NCI-H146 (cell line): ENCODE results near the gene SLC38A9.
"Not testable (repeated sequence)": the region's sequence is repeated elsewhere in the genome, so short reads cannot be mapped to it uniquely, and the experiment has no call there.

Source experiments
- DNase-seq: peaks from one replicate; lab custom pipeline; 2025; lab: John Stamatoyannopoulos, UW

SLC38A9 gene

DNA sequence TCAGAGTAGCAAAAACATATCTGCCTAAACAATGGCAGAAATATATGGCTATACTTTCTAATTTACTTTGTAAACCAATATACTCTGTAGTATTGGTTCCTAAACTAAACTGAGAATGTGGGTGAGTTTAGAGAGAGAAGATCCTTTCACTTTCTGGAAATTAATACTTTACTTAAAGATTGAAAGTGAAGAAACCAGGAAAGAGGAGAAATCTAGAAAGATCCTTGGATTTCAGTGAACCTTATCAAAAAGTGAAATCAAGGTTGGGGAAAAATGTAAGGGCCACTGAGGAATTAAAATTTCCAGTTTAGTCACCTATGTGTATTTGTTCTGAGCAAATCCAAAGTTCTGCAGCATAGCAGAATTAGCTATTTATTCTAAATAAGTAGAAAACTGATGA is 5.9 kb downstream of the SLC38A9 start:
- DNase-seq = no peak

DNA sequence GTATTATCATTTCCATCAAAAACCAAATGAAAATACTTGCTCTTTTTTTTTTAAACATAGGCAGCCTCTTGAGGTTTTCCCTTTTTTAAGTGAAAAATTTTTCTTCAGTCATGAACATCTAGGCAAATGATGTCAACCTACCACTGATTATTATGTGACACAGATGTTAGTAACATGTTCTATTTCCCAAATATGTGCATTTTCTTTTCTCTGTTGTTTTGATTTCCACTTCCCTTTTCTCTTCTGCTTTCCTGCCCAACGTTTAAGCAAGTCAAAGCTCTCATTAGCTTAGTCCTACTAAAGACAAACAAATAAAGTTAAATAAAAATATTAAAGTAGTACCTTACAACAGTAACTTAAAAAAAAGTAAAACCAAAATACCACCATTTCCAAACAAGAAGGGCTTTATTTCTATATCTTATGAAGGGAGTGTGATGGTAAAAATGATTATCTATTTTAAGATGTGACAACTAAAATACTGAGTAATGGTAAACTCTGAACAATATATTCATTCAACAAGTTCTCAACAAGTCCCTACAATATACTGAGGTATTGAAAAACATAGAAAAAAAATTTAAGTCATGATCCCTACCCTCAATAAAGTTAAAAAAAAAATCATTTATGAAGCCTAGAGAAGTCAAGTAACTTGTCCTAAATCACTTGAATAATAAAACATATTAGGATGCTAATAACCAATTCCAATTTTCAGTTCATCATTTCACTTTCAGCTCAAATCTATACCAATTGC is 9.4 kb downstream of the SLC38A9 start:
- DNase-seq = no peak

DNA sequence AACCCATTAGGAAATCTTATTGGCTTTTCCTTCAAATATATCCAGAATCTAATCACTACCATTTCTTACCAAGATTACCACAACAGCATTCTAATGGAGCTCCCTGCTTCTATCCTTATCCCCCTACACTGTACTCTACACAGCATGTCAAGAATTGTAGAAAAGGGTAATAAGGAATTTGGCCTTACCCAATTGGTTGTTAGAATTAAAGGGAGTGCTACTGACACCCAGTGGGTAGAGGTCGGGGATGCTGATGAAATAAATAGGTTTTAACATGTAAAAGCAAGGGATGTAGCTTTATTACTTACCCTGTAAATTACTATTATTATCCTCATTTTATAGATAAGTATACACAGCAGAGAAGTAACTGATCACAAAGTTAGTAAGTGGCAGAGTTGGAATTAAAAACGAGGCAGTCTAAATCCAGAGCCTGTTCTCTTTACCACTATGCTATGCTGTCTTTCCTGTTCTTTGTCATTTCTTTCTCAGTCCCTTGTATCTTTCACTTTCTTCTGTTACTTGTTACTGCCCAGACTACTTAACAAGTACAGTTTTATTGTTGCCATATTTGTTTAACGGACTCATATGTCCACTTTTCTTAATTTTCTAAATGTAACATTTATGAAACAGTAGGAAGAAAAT is 10.5 kb downstream of the SLC38A9 start:
- DNase-seq = no peak

DNA sequence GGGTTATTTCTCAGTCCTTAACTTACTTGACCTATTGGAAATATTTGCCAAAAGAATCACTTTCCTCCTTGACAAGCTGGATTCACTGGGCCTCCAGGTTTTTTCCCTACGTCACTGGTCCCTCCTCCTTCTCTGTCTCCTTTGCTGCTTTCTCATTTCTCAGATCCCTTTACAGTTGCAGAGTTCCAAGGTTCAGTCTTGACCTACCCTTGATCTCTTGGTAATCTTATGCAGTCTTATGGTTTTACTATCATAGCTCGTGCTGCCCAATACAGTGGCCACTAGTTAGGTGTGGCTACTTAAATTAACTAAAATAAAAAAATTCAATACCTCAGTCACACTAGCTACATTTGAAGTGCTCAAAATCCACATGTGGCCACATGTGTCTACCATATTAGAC is 11.4 kb downstream of the SLC38A9 start:
- DNase-seq = no peak

DNA sequence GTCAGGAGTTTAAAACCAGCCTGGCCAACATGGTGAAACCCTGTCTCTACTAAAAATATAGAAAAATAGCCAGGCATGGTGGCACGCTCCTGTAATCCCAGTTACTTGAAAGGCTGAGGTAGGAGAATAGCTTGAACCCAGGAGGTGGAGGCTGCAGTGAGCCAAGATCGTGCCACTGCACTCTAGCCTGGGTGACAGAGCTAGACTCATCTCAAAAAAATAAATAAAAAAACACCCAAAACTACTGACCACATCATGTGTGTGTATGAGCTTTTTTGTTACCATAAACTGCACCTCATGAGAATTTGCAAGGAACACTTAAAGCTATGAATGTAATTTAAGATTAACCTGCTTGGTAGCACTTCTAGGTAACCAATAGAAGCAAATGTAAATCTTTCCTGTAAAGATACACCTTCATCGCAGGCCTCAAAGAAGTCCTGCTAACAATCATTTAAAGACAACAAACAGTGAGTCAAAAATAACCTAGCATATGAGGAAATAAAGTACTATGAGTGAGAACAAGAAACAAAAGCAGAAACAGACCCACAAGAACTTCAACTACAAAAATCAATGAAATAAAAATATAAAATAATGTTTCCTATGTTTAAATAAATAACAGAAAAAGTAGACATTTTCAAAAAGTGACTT is 13.0 kb downstream of the SLC38A9 start:
- DNase-seq = no peak

DNA sequence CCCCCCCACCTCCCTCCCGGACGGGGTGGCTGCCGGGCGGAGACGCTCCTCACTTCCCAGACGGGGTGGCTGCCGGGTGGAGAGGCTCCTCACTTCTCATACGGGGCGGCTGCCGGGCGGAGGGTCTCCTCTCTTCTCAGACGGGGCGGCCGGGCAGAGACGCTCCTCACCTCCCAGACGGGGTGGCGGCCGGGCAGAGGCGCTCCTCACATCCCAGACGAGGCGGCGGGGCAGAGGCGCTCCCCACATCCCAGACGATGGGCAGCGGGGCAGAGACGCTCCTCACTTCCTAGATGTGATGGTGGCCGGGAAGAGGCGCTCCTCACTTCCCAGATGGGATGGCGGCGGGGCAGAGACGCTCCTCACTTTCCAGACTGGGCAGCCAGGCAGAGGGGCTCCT is 15.4 kb downstream of the SLC38A9 start:
- not testable (repeated sequence) for DNase-seq

DNA sequence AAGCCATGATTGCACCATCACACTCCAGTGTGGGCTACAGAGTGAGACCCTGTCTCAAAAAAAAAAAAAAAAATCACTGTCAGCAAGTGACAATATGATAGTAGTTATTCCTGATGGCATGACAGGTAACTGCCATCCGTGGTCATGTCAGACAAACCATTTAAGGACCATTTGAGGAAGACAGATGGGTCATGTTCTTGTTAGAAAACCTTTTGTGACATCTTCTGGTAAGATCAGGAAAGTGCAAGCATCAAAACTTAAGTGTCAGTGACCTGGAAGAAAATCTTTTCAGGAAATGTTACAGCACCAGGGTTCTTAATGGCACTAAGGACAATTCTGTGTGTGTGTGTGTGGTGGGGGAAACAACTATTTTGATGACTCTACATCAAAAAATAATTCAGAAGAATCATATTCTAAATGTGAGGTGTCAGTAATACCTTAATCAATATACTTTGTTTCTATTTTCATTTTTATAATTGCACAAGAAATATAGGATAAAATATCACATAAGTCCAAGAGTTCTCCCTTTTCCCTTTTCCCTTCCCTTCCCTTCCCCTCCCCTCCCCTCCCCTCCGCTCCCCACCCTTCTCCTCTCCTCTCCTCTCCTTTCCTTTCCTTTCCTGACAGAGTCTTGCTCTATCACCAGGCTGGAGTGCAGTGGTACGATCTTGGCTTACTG is 17.8 kb downstream of the SLC38A9 start:
- DNase-seq = peak; percentile 42

DNA sequence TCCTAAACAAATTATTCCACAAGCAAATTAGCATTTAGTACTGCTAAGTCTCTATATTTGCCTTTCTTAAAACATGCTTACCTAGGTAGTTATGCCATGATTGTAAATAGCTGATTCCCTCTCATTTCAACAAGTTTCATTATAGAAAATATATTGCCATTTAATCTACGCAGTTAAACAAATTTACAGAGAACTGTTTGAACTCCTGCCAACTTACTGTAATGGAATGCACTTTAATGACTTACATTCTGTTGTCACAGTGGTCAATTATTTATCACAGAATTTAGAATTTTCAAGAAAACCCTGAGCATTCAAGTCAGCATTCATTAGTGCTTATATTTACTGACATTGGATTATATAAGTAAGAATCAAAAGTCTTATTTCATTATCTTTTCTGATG is 19.6 kb downstream of the SLC38A9 start:
- no peak for DNase-seq

DNA sequence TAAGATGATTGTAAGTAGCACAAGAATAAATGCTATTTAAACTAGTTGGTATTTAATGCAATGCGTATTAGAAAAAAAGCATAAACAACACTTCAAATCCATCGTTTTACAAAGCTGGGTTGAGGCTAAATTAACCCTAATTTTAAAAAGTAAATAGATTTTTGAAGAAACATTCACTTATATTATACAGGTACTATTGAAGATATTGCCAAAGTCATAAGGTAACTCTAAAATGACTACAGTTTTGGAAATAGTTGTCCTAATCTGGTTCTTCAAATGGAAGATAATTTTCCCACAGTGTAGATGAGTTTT is 20.1 kb downstream of the SLC38A9 start:
- DNase-seq = no peak

DNA sequence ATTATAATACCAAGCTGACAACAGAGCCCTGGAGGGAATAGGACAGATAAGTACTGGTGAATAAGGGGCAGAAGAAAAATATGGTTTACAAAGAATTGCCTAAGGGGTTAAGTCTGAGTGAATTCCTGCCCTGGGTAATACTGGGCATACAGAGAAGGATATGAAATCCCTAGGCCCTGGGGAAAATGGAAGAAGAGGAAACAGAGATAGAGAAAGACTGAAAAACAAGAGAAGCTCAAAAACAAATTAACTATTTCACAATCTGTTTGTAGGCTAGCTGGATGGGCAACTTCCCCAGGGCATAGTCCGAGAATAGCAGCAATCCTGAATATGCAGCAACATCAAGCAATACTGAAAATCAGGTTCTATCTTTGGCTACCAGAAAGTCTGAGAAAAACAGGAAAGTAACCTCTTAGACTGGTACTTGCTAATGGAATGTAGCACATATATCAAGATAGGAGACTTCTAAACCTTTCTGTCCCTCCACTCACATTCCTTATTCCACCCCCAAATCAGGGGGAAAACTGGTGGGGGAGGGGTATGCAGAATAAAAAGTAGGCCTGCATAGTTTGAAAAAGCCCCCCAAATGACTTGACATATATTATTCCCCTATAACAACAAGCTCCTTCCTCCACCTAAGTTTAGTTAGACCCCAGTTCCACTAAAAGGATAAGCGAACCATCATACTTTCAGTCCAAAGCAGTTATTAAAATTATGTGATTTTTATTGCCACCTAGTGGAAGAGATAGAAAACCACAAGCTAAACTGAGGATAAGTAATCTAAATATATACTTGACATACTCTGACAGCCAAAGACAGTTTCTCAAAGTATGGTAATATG is 20.6 kb downstream of the SLC38A9 start:
- peak; percentile 31 for DNase-seq

DNA sequence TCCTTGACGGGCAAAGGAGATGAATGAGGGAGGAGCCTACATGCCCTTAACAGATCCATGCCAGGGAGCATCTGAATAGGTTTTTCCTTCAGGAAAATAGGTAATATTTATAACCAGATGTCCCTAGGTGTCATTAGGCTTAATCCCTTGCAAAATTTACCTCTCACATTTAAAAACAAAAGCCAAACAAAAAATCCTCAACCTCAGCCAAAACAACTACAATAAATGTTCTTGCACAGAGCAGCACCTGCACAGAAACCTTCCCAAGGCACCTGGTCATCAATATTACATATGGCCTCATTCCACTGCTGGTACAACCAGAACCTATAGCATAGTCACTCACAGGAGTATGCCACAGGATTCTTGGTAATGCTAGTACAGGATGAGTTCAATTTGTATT is 30.1 kb downstream of the SLC38A9 start:
- no peak for DNase-seq

DNA sequence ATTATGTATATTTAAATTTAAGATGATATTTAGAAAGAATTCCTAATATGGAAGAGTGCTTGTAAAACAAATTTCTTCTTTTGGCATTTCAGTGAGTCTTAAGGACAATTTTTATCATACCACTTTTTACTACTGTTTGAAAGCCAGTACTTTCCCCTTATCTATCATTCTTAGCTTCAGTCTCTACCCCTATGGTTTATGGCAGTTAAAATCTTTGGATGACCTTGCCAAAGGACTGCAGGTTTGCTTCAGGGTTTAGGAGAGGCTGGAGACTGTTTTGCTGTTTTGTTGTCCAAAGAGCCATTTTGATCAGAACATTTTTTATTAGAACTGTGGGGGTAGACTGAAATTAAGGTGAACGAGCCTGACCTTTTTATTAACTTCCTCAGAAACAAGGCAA is 30.8 kb downstream of the SLC38A9 start:
- DNase-seq = no peak

DNA sequence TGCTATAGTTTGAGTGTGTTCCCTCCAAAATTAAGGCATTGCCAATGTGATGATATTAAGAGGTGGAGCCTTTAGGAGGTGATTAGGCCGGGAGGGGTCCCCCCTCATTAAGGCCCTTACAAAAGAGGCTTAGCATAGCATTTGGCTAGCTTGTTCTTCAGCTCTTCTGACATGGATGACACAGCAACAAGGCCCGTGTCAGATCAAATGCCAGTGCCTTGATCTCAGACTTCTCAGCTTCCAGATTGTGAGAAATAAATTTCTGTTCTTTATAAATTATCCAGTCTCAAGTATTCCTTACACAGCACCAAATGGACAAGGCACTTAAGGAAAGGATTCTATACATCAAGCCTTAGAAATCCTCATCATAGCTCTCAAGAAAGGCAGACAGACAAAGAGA is 31.8 kb downstream of the SLC38A9 start:
- no peak for DNase-seq

DNA sequence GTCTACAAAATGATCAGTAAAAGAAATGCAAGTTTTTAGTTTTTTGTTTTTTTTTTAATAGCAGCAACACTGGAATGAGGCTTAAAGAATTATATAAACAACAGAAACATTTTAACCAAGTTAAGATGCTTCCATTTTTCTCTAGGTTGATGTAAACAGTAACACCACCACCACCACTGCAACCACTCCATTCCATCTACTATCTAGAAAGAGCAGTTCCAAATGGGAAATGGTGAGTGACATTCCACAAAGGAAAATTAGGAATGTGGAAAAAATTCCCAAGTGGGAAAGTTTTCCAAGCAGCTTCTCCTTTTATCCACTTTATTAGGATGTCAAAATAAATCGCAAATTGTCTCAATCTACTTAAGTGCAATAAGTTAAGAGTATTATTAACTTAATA is 32.6 kb downstream of the SLC38A9 start:
- no peak for DNase-seq

DNA sequence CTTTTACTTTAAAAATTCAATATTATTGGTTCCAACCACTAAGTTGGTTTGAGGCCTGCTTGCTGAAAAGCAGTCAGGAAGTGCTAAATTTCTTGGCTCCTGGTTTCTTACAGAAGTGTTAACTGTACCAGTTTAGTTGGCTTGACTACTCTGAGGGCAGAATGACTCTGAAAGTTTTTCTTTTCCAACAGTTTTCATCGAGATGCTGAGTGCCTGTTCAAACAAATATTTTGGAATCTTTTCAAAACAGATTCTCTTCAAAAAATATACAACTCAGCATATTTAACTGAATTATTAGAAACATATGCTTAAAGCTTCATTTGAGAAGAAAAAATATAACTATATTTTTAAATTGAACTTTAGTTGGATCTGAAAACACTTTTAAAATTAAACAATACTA is 37.0 kb downstream of the SLC38A9 start:
- DNase-seq = no peak

DNA sequence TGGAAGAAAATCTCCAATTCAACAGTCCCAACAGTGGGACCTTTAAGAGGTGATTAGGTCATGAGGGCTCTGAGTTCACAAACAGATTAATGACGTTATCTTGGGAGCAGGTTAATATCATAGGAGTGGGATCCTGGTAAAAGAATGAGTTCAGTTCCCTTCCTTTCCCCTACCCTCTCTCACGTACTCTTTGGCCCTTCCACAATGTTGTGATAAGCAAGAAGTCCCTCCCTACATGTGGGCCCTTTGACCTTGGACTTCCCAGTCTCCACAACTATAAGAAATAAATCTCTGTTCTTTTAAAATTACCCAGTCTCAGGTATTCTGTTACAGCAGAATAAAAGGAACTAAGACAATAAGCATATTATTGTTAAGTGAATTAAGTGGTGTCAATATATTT is 37.8 kb downstream of the SLC38A9 start:
- no peak for DNase-seq

DNA sequence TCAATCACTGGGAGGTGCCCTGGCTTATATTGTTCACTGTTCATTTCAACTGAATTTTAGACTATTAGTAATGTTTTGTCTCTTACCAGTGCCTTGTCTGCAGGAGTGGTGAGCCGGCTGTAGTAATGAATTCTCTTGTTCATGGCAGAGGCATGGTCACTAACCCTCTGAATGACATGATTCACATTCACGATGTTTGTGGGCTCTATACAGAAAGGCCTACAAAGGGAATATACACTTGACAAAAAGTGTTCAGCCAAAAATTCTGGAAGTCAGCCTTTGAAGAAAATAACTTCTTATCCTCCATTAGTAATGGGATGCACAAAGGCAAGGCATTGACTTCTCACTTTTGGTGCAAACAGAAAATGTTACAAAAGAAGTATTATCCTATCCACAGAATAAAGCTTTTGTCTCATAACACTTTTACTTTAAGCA is 39.6 kb downstream of the SLC38A9 start:
- DNase-seq = no peak

DNA sequence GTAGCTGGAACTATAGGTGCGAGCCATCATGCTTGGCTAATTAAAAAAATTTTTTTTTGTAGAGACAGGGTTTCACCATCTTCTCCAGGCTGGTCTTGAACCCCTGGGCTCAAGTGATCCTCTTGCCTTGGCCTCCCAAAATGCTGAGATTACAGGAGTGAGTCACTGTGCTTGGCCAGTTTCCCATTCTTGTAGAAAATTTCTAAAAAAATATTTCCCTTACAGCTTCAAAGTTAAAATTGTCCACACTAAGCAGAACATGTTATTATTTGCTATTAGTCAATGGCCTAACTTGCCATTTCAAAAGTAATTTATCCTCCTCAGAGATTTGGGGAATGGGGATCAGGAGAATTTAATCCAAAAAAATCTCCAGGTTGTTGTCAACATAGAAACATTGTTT is 40.1 kb downstream of the SLC38A9 start:
- DNase-seq = no peak

DNA sequence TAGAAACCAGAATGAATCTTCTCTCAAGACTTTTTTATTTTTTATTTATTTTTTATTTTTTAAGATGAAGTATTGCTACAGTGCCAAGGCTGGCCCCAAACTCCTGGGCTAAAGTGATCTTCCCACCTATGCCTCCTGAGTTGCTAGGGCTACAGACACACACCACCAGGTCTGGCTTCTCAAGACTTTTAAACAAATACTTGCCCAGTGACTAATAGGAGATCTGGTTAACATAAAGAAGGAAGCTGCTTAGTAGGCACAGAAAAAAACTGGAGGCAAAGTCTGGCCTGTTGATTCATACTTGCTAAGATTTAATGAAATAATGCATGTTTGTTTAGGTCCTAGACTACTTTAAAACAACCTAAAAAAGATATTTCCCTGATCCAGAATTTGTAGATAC is 43.8 kb downstream of the SLC38A9 start:
- no peak for DNase-seq

DNA sequence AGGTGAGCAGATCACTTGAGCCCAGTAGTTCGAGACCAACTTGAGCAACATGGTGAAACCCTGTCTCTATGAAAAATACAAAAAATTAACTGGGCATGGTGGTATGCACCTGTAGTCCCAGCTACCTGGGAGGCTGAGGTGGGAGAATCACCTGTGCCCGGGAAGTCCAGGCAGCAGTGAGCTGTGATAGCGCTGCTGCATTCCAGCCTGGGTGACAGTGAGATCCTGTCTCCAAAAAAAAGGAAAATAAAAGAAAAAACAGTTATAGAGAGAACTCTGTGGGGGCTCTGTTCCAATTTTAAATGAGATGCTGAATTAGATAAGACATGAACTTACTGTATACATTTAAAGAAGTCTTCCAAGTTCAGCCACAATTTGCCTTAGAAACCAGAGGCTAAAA is 44.2 kb downstream of the SLC38A9 start:
- no peak for DNase-seq

DNA sequence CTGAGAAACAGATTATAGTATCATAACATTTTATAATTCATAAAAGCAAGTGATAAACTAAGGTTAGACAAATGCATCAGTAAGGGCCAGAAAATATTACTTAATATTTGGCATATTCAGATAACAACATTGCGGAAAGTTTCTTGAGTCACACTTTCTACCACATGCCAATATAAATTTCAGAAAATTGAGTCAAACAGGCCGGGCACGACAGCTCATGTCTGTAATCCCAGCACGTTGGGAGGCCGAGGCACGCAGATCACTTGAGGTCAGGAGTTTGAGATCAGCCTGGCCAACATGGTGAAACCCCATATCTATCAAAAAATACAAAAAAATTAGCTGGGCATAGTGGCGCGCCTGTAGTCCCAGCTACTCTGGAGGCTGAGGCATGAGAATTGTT is 47.1 kb downstream of the SLC38A9 start:
- DNase-seq = no peak

DNA sequence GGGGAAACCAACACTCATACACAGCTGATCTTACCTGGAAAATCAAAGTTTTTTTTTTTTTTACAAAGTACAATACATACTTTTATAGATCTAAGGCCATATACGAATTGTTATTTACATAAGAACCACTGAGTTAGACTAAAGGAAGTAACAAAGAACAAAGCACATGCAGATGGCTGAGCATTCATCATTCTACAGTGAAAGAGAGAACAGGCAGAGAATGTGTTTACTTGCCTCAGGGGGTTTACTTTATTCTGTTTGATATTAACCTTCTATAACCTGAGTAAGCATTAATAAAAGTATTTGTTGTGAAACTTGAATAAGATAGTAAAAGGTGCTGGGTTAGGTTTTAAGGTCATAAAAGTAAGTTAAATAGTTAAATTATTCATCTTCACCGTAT is 54.7 kb downstream of the SLC38A9 start:
- peak; percentile 74 for DNase-seq
